Measurements from ENCODE around the gene TRIM33. TPM values are rescaled to one million over a fixed set of nuclear protein-coding genes. Genes with fewer than 3 reads are reported as not detected.

TRIM33 gene
- 10 to 100 TPM; 31.5 to 32.8 TPM for total RNA-seq

- Mint-ChIP-seq H3K27ac (peak within 1 kb of the TSS; percentile 95), H3K9me3 (no peaks in the 10 kb centered on the region), H3K36me3 (peaks cover 20% of the 10 kb centered on the region), H3K4me1 (peaks cover 40% of the 10 kb centered on the region), H3K4me3 (peak within 1 kb of the TSS; percentile 97), H3K27me3 (no peaks in the 10 kb centered on the region)
- DNase-seq, result peak; percentile 93
Observed at GRCh38 chr1:114511032-114511785, at the start of gene TRIM33. Gene TRIM33 (minus strand): TSS chr1:114511203. CDS start chr1:114511076, 127 bp downstream.

GRCh38 chr1:114559356-114559755 is 48.4 kb upstream of the TRIM33 start:
- no peak overlapping the region for H3K4me3 Mint-ChIP-seq

GRCh38 chr1:114558544-114558943 is 47.5 kb upstream of the TRIM33 start:
- peaks cover 3% of the 10 kb centered on the region for H3K9me3 Mint-ChIP-seq
- no peak overlapping the region for H3K4me3 Mint-ChIP-seq
- peaks cover 12% of the 10 kb centered on the region for H3K36me3 Mint-ChIP-seq
- H3K27ac Mint-ChIP-seq, result no peak overlapping the region
- peaks cover 3% of the 10 kb centered on the region for H3K4me1 Mint-ChIP-seq
- no peaks in the 10 kb centered on the region for H3K27me3 Mint-ChIP-seq
- DNase-seq, result no peak

More at GRCh38 chr1:114559356-114559755, 48.4 kb upstream of the TRIM33 start:
- Mint-ChIP-seq H3K27me3 (no peaks in the 10 kb centered on the region), H3K36me3 (peaks cover 19% of the 10 kb centered on the region), H3K9me3 (peaks cover 3% of the 10 kb centered on the region), H3K27ac (no peak overlapping the region), H3K4me1 (peaks cover 3% of the 10 kb centered on the region)
- DNase-seq, result no peak

- no peak overlapping the region for H3K4me3 Mint-ChIP-seq
Observed at GRCh38 chr1:114554577-114554976, 43.6 kb upstream of the TRIM33 start.

GRCh38 chr1:114552106-114552639 is 41.2 kb upstream of the TRIM33 start:
- H3K27me3 Mint-ChIP-seq, result peaks cover 4% of the 10 kb centered on the region
- no peaks in the 10 kb centered on the region for H3K9me3 Mint-ChIP-seq
- H3K4me3 Mint-ChIP-seq, result no peak overlapping the region
- DNase-seq, result no peak
- no peak overlapping the region for H3K27ac Mint-ChIP-seq
- no peaks in the 10 kb centered on the region for H3K4me1 Mint-ChIP-seq
- no peaks in the 10 kb centered on the region for H3K36me3 Mint-ChIP-seq

More at GRCh38 chr1:114554577-114554976, 43.6 kb upstream of the TRIM33 start:
- DNase-seq, result no peak
- peaks cover 4% of the 10 kb centered on the region for H3K27me3 Mint-ChIP-seq
- H3K9me3 Mint-ChIP-seq, result no peaks in the 10 kb centered on the region
- no peak overlapping the region for H3K27ac Mint-ChIP-seq
- H3K4me1 Mint-ChIP-seq, result no peaks in the 10 kb centered on the region
- no peaks in the 10 kb centered on the region for H3K36me3 Mint-ChIP-seq

GRCh38 chr1:114551400-114551799 is 40.4 kb upstream of the TRIM33 start:
- no peak overlapping the region for H3K4me3 Mint-ChIP-seq
- peaks cover 4% of the 10 kb centered on the region for H3K27me3 Mint-ChIP-seq
- H3K4me1 Mint-ChIP-seq, result no peaks in the 10 kb centered on the region
- H3K27ac Mint-ChIP-seq, result no peak overlapping the region
- no peak for DNase-seq
- H3K36me3 Mint-ChIP-seq, result no peaks in the 10 kb centered on the region
- H3K9me3 Mint-ChIP-seq, result no peaks in the 10 kb centered on the region

- DNase-seq, result no peak
- no peaks in the 10 kb centered on the region for H3K36me3 Mint-ChIP-seq
- H3K4me3 Mint-ChIP-seq, result no peak overlapping the region
- H3K27me3 Mint-ChIP-seq, result peaks cover 4% of the 10 kb centered on the region
- H3K4me1 Mint-ChIP-seq, result no peaks in the 10 kb centered on the region
- no peak overlapping the region for H3K27ac Mint-ChIP-seq
- H3K9me3 Mint-ChIP-seq, result no peaks in the 10 kb centered on the region
Observed at GRCh38 chr1:114550336-114550735, 39.3 kb upstream of the TRIM33 start.

GRCh38 chr1:114549137-114549536 is 38.1 kb upstream of the TRIM33 start:
- peaks cover 4% of the 10 kb centered on the region for H3K27me3 Mint-ChIP-seq
- no peaks in the 10 kb centered on the region for H3K4me1 Mint-ChIP-seq
- H3K36me3 Mint-ChIP-seq, result no peaks in the 10 kb centered on the region
- no peak overlapping the region for H3K4me3 Mint-ChIP-seq
- no peaks in the 10 kb centered on the region for H3K9me3 Mint-ChIP-seq
- no peak overlapping the region for H3K27ac Mint-ChIP-seq
- no peak for DNase-seq

- no peak overlapping the region for H3K27ac Mint-ChIP-seq
- H3K4me1 Mint-ChIP-seq, result no peaks in the 10 kb centered on the region
- H3K36me3 Mint-ChIP-seq, result no peaks in the 10 kb centered on the region
Observed at GRCh38 chr1:114547076-114547475, 36.1 kb upstream of the TRIM33 start.

GRCh38 chr1:114545796-114546195 is 34.8 kb upstream of the TRIM33 start:
- Mint-ChIP-seq H3K27ac (no peak overlapping the region), H3K36me3 (no peaks in the 10 kb centered on the region), H3K4me1 (no peaks in the 10 kb centered on the region), H3K9me3 (no peaks in the 10 kb centered on the region), H3K4me3 (no peak overlapping the region), H3K27me3 (peaks cover under 1% of the 10 kb centered on the region)
- no peak for DNase-seq

More at GRCh38 chr1:114547076-114547475, 36.1 kb upstream of the TRIM33 start:
- no peak for DNase-seq
- H3K27me3 Mint-ChIP-seq, result peaks cover 4% of the 10 kb centered on the region
- H3K4me3 Mint-ChIP-seq, result no peak overlapping the region
- no peaks in the 10 kb centered on the region for H3K9me3 Mint-ChIP-seq

GRCh38 chr1:114545315-114545714 is 34.3 kb upstream of the TRIM33 start:
- H3K4me3 Mint-ChIP-seq, result no peak overlapping the region
- no peak for DNase-seq
- H3K27me3 Mint-ChIP-seq, result no peaks in the 10 kb centered on the region
- H3K4me1 Mint-ChIP-seq, result no peaks in the 10 kb centered on the region
- no peak overlapping the region for H3K27ac Mint-ChIP-seq
- no peaks in the 10 kb centered on the region for H3K9me3 Mint-ChIP-seq
- no peaks in the 10 kb centered on the region for H3K36me3 Mint-ChIP-seq

GRCh38 chr1:114540821-114541220 is 29.8 kb upstream of the TRIM33 start:
- no peaks in the 10 kb centered on the region for H3K27me3 Mint-ChIP-seq
- H3K4me3 Mint-ChIP-seq, result no peak overlapping the region
- H3K36me3 Mint-ChIP-seq, result no peaks in the 10 kb centered on the region
- no peak overlapping the region for H3K27ac Mint-ChIP-seq
- no peak for DNase-seq
- no peaks in the 10 kb centered on the region for H3K4me1 Mint-ChIP-seq
- H3K9me3 Mint-ChIP-seq, result no peaks in the 10 kb centered on the region

GRCh38 chr1:114540272-114540671 is 29.3 kb upstream of the TRIM33 start:
- H3K4me1 Mint-ChIP-seq, result no peaks in the 10 kb centered on the region
- no peak overlapping the region for H3K4me3 Mint-ChIP-seq
- no peak overlapping the region for H3K27ac Mint-ChIP-seq
- H3K9me3 Mint-ChIP-seq, result no peaks in the 10 kb centered on the region
- no peaks in the 10 kb centered on the region for H3K36me3 Mint-ChIP-seq
- H3K27me3 Mint-ChIP-seq, result no peaks in the 10 kb centered on the region
- DNase-seq, result no peak

- no peaks in the 10 kb centered on the region for H3K27me3 Mint-ChIP-seq
- no peak overlapping the region for H3K27ac Mint-ChIP-seq
- no peak for DNase-seq
- H3K4me3 Mint-ChIP-seq, result no peak overlapping the region
- no peaks in the 10 kb centered on the region for H3K9me3 Mint-ChIP-seq
- peaks cover 5% of the 10 kb centered on the region for H3K4me1 Mint-ChIP-seq
- no peaks in the 10 kb centered on the region for H3K36me3 Mint-ChIP-seq
Observed at GRCh38 chr1:114536043-114536442, 25.0 kb upstream of the TRIM33 start.

- Mint-ChIP-seq H3K27me3 (no peaks in the 10 kb centered on the region), H3K9me3 (no peaks in the 10 kb centered on the region), H3K4me3 (no peak overlapping the region), H3K27ac (no peak overlapping the region), H3K4me1 (peaks cover 8% of the 10 kb centered on the region), H3K36me3 (no peaks in the 10 kb centered on the region)
- DNase-seq, result no peak
Observed at GRCh38 chr1:114535401-114535800, 24.4 kb upstream of the TRIM33 start.

GRCh38 chr1:114531094-114531493 is 20.1 kb upstream of the TRIM33 start:
- no peaks in the 10 kb centered on the region for H3K27me3 Mint-ChIP-seq
- H3K36me3 Mint-ChIP-seq, result no peaks in the 10 kb centered on the region
- no peak overlapping the region for H3K27ac Mint-ChIP-seq
- peaks cover 8% of the 10 kb centered on the region for H3K4me1 Mint-ChIP-seq
- no peaks in the 10 kb centered on the region for H3K9me3 Mint-ChIP-seq
- peak; percentile 29 for DNase-seq
- H3K4me3 Mint-ChIP-seq, result no peak overlapping the region
